HepG2 (cell line): Measurements from ENCODE around the gene RABEP2. TPM values are rescaled to one million over a fixed set of nuclear protein-coding genes. Genes with fewer than 3 reads are reported as not detected.
A peak's percentile ranks its signal among the peaks of the same experiment; 100 is the strongest.

ENCODE experiments used
- FIP1L1 ChIP-seq: fragments of 200-400 bp; formaldehyde crosslinking; IDR thresholded peaks from 2 replicates; pipeline ENCODE4 v1.6.1; 2018; ENCODE audit warnings: low read depth, mild to moderate bottlenecking, low read length, moderate library complexity, borderline replicate concordance; ENCODE audit not compliant: insufficient read depth
- GZF1 ChIP-seq: sonication (generic); formaldehyde crosslinking; IDR thresholded peaks from 2 replicates; pipeline ENCODE4 v1.5.1; 2020; ENCODE audit warnings: mild to moderate bottlenecking, missing genetic modification reagents
- JDP2 ChIP-seq: sonication (generic); formaldehyde crosslinking; IDR thresholded peaks from 2 replicates; pipeline ENCODE4 v1.8.1; 2022; ENCODE audit warnings: missing genetic modification reagents, borderline replicate concordance
- MBD4 ChIP-seq: IDR thresholded peaks from 2 replicates; pipeline ENCODE4 v1.6.1; 2012; ENCODE audit warnings: low read length, inconsistent platforms, borderline replicate concordance
- MTA3 ChIP-seq: sonication (generic); formaldehyde crosslinking; IDR thresholded peaks from 2 replicates; pipeline ENCODE4 v1.4.0; 2020; ENCODE audit warnings: missing genetic modification reagents
- MTF1 ChIP-seq: sonication (generic); formaldehyde crosslinking; IDR thresholded peaks from 2 replicates; pipeline ENCODE4 v1.5.0; 2020; ENCODE audit warnings: missing genetic modification reagents
- MXI1 ChIP-seq: IDR thresholded peaks from 3 replicates; pipeline ENCODE4 v1.6.1; 2012; ENCODE audit warnings: low read depth, low read length, inconsistent platforms, borderline replicate concordance
- NR3C1 ChIP-seq: sonication (generic); formaldehyde crosslinking; IDR thresholded peaks from 2 replicates; pipeline ENCODE4 v1.4.0; 2020; ENCODE audit warnings: missing genetic modification reagents
- REL ChIP-seq: sonication (generic); formaldehyde crosslinking; conservative IDR thresholded peaks from 2 replicates; pipeline ENCODE4 v1.8.0; 2022; ENCODE audit warnings: mild to moderate bottlenecking, missing genetic modification reagents, moderate library complexity
- REXO4 ChIP-seq: sonication (generic); formaldehyde crosslinking; IDR thresholded peaks from 2 replicates; pipeline ENCODE4 v1.8.0; 2022; ENCODE audit warnings: missing genetic modification reagents, mild to moderate bottlenecking, borderline replicate concordance
- RFX1 ChIP-seq: fragments of 450-650 bp; IDR thresholded peaks from 2 replicates; pipeline ENCODE4 v1.6.1; 2017
- RFX5 ChIP-seq: IDR thresholded peaks from 2 replicates; pipeline ENCODE4 v1.6.1; 2011; ENCODE audit warnings: low read depth, low read length, improper control_type of control experiment
- SRF ChIP-seq: IDR thresholded peaks from 2 replicates; pipeline ENCODE4 v1.6.1; 2011; ENCODE audit warnings: mild to moderate bottlenecking, low read depth, low read length, moderate library complexity
- SSRP1 ChIP-seq: IDR thresholded peaks from 2 replicates; pipeline ENCODE4 v1.6.1; 2016; ENCODE audit warnings: control low read depth
- ZFP82 ChIP-seq: sonication (generic); formaldehyde crosslinking; IDR thresholded peaks from 2 replicates; pipeline ENCODE4 v1.5.1; 2020; ENCODE audit warnings: mild to moderate bottlenecking, missing genetic modification reagents, borderline replicate concordance
- ZFX ChIP-seq: sonication (generic); formaldehyde crosslinking; IDR thresholded peaks from 2 replicates; pipeline ENCODE4 v1.4.0; 2020; ENCODE audit warnings: mild to moderate bottlenecking, low read depth, missing genetic modification reagents, moderate library complexity
- ZIK1 ChIP-seq: sonication (generic); formaldehyde crosslinking; IDR thresholded peaks from 2 replicates; pipeline ENCODE4 v1.5.0; 2020; ENCODE audit warnings: mild to moderate bottlenecking, low read depth, missing genetic modification reagents, borderline replicate concordance
- ZNF441 ChIP-seq: sonication (generic); formaldehyde crosslinking; IDR thresholded peaks from 2 replicates; pipeline ENCODE4 v1.7.0; 2021; ENCODE audit warnings: missing genetic modification reagents, borderline replicate concordance
- ZNF530 ChIP-seq: sonication (generic); formaldehyde crosslinking; IDR thresholded peaks from 2 replicates; pipeline ENCODE4 v1.5.0; 2020; ENCODE audit warnings: low read depth, mild to moderate bottlenecking, missing genetic modification reagents
- ZNF547 ChIP-seq: sonication (generic); formaldehyde crosslinking; IDR thresholded peaks from 2 replicates; pipeline ENCODE4 v1.5.1; 2020; ENCODE audit warnings: mild to moderate bottlenecking, missing genetic modification reagents
- ZNF781 ChIP-seq: sonication (generic); formaldehyde crosslinking; IDR thresholded peaks from 2 replicates; pipeline ENCODE4 v1.5.1; 2020; ENCODE audit warnings: borderline replicate concordance, mild to moderate bottlenecking, missing genetic modification reagents; ENCODE audit errors: not compliant biosample characterization
- ZNF792 ChIP-seq: IDR thresholded peaks from 2 replicates; pipeline ENCODE4 v1.6.1; 2016
- ZNF839 ChIP-seq: sonication (generic); formaldehyde crosslinking; IDR thresholded peaks from 2 replicates; pipeline ENCODE4 v1.4.0; 2020; ENCODE audit warnings: missing genetic modification reagents, mild to moderate bottlenecking, borderline replicate concordance
- ZSCAN30 ChIP-seq: sonication (generic); formaldehyde crosslinking; IDR thresholded peaks from 2 replicates; pipeline ENCODE4 v1.5.0; 2020; ENCODE audit warnings: mild to moderate bottlenecking, missing genetic modification reagents
- polyA plus RNA-seq, 8 experiments: library from polyadenylated mRNA; depleted of rRNA in 3 of 8; stranded (reverse) in 7 of 8; unstranded in 1 of 8; fragments of >200 nt; fragmentation: Illumina TruSeq in 4 of 8; extraction: Trizol in 4 of 8; gene quantifications; 2 replicates each; pipeline versions ENCODE4 v1.2.1 to v1.2.3, GENCODE V29; 2011 to 2016; ENCODE audit warnings: low read depth in 4 of 8, missing spikeins in 1 of 8, mixed read lengths in 1 of 8; ENCODE audit not compliant: insufficient read depth in 1 of 8
- total RNA-seq, 5 experiments: library from RNA; depleted of rRNA; stranded (reverse); fragments of >200 nt; fragmentation: Illumina TruSeq; extraction: Trizol; gene quantifications; 2 replicates each; pipeline ENCODE4 v1.2.3, GENCODE V29; 2016; ENCODE audit warnings: low read depth in 1 of 5
- TF ChIP-seq, protein P1 (sequence below): sonication (generic); formaldehyde crosslinking; conservative IDR thresholded peaks from 2 replicates; pipeline ENCODE4 v1.4.0; 2020; ENCODE audit warnings: mild to moderate bottlenecking, missing genetic modification reagents, moderate library complexity
- TF ChIP-seq, protein P2 (sequence below): IDR thresholded peaks from 2 replicates; pipeline ENCODE4 v1.6.1; 2016
- TF ChIP-seq, protein P3 (sequence below): sonication (generic); formaldehyde crosslinking; IDR thresholded peaks from 2 replicates; pipeline ENCODE4 v1.4.0; 2020; ENCODE audit warnings: missing genetic modification reagents, low read depth, mild to moderate bottlenecking, borderline replicate concordance

The RABEP2 gene
- total and polyA plus RNA-seq, 2 of the 13 experiments (the other 11 are each of a cell fraction or from before 2014, with no cell fraction given): 10.8 to 18.4 TPM

DNA sequence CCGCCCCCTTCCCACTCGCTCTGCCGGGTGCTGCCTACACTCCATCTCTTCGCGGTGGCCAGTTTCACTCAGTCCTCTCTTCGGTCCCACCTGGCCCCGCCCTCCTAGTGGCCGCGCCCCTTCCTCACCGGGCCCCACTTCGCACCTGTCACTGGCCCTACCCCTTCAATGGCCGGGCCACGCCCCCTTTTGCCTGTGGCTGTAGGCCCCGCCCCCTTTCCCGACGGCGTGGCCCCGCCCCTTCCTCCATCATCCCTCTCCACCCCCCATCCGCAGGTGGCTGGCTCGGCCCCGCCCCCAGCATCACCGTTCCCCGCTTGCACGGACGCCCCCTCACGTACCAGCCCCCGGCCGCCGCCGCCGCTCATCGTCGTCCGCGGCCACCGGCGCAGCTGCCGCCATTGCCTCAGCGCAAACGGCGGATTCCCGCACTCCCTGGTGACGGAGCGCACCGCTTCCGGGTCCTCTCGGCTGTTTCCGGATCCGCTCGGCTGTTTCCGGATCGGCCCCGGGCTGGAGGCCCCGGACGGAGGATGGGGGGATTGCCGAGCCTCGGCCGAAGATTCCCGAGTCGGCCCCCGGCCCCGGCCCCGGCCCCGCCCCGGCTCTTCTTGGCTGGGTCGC is at the start of gene RABEP2 (continued):
- TF ChIP-seq, protein P1, sequence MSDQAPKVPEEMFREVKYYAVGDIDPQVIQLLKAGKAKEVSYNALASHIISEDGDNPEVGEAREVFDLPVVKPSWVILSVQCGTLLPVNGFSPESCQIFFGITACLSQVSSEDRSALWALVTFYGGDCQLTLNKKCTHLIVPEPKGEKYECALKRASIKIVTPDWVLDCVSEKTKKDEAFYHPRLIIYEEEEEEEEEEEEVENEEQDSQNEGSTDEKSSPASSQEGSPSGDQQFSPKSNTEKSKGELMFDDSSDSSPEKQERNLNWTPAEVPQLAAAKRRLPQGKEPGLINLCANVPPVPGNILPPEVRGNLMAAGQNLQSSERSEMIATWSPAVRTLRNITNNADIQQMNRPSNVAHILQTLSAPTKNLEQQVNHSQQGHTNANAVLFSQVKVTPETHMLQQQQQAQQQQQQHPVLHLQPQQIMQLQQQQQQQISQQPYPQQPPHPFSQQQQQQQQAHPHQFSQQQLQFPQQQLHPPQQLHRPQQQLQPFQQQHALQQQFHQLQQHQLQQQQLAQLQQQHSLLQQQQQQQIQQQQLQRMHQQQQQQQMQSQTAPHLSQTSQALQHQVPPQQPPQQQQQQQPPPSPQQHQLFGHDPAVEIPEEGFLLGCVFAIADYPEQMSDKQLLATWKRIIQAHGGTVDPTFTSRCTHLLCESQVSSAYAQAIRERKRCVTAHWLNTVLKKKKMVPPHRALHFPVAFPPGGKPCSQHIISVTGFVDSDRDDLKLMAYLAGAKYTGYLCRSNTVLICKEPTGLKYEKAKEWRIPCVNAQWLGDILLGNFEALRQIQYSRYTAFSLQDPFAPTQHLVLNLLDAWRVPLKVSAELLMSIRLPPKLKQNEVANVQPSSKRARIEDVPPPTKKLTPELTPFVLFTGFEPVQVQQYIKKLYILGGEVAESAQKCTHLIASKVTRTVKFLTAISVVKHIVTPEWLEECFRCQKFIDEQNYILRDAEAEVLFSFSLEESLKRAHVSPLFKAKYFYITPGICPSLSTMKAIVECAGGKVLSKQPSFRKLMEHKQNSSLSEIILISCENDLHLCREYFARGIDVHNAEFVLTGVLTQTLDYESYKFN (CRISPR knock-in tag): peak; percentile 39
- TF ChIP-seq, protein P2, sequence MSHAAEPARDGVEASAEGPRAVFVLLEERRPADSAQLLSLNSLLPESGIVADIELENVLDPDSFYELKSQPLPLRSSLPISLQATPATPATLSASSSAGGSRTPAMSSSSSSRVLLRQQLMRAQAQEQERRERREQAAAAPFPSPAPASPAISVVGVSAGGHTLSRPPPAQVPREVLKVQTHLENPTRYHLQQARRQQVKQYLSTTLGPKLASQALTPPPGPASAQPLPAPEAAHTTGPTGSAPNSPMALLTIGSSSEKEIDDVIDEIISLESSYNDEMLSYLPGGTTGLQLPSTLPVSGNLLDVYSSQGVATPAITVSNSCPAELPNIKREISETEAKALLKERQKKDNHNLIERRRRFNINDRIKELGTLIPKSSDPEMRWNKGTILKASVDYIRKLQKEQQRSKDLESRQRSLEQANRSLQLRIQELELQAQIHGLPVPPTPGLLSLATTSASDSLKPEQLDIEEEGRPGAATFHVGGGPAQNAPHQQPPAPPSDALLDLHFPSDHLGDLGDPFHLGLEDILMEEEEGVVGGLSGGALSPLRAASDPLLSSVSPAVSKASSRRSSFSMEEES (CRISPR knock-in tag): no peak
- TF ChIP-seq ZIK1: no peak
- 0 out of 2 replicates have a peak, but pooled peaks have one; percentile 61 for TF ChIP-seq ZNF839 (CRISPR knock-in tag)
- TF ChIP-seq ZFP82: no peak
- TF ChIP-seq ZNF781 (CRISPR knock-in tag): peak; percentile 32
- TF ChIP-seq, protein P3, sequence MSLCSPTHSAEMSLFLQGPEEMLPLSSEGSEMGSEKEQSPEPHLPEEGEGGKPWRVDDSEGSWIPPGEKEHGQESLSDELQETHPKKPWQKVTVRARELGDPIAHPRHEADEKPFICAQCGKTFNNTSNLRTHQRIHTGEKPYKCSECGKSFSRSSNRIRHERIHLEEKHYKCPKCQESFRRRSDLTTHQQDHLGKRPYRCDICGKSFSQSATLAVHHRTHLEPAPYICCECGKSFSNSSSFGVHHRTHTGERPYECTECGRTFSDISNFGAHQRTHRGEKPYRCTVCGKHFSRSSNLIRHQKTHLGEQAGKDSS (CRISPR knock-in tag): no peak
- no peak for TF ChIP-seq SRF
- TF ChIP-seq ZNF547 (CRISPR knock-in tag): no peak
- no peak for TF ChIP-seq ZSCAN30 (CRISPR knock-in tag)
- TF ChIP-seq ZFX (CRISPR knock-in tag): no peak
- peak; percentile 52; the same call in 1 of the 3 replicates for TF ChIP-seq MXI1
- TF ChIP-seq RFX1: no peak
- TF ChIP-seq GZF1: peak; percentile 47
- no peak for TF ChIP-seq MTA3
- no peak for TF ChIP-seq MTF1 (CRISPR knock-in tag)
- no peak for TF ChIP-seq JDP2 (CRISPR knock-in tag)
- no peak for TF ChIP-seq SSRP1 (CRISPR knock-in tag)
- TF ChIP-seq MBD4: no peak
- TF ChIP-seq RFX5: no peak
- no peak for TF ChIP-seq ZNF441
- no peak for TF ChIP-seq NR3C1 (CRISPR knock-in tag)
- TF ChIP-seq FIP1L1: no peak
- no peak for TF ChIP-seq REXO4 (CRISPR knock-in tag)
- no peak for TF ChIP-seq REL (CRISPR knock-in tag)
- TF ChIP-seq ZNF792 (CRISPR knock-in tag): no peak
- no peak for TF ChIP-seq ZNF530 (CRISPR knock-in tag)
